Measurements from ENCODE around the gene USP10. TPM values are rescaled to one million over a fixed set of nuclear protein-coding genes. Genes with fewer than 3 reads are reported as not detected.

The USP10 gene
- 46.5 TPM for total RNA-seq

- DNase-seq = peak; percentile 67
Observed at GRCh38 chr16:84699712-84700445, at the start of gene USP10. Gene USP10, plus strand, starts transcription at chr16:84700000. Its CDS starts 91 bp downstream, at chr16:84700091.

GRCh38 chr16:84650062-84650991, 49.5 kb upstream of the USP10 start:
- DNase-seq = no peak

- DNase-seq = no peak
Observed at GRCh38 chr16:84652566-84652965, 47.2 kb upstream of the USP10 start.

- no peak for DNase-seq
Observed at GRCh38 chr16:84654238-84654637, 45.6 kb upstream of the USP10 start.

- no peak for DNase-seq
Observed at GRCh38 chr16:84654998-84655397, 44.8 kb upstream of the USP10 start.

DNA sequence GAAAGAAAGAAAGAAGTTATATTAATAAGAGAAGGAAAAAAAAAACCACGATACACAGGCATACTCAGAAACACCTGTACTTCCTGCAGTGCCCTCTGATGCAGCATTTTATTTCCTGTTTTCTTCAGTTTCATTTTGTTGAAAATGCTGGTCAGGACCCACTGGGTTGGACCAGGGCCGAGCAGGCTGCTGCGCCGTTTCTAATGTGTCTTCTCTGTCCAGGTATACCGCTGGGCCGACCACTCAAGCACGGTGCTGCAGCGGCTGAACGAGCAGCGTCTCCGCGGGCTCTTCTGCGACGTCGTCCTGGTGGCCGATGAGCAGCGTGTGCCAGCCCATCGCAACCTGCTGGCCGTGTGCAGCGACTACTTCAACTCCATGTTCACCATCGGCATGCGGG, 43.2 kb upstream of the USP10 start:
- DNase-seq = no peak

- DNase-seq = no peak
Observed at GRCh38 chr16:84657229-84657837, 42.5 kb upstream of the USP10 start.

GRCh38 chr16:84658690-84659089, 41.1 kb upstream of the USP10 start:
- DNase-seq = no peak

DNA sequence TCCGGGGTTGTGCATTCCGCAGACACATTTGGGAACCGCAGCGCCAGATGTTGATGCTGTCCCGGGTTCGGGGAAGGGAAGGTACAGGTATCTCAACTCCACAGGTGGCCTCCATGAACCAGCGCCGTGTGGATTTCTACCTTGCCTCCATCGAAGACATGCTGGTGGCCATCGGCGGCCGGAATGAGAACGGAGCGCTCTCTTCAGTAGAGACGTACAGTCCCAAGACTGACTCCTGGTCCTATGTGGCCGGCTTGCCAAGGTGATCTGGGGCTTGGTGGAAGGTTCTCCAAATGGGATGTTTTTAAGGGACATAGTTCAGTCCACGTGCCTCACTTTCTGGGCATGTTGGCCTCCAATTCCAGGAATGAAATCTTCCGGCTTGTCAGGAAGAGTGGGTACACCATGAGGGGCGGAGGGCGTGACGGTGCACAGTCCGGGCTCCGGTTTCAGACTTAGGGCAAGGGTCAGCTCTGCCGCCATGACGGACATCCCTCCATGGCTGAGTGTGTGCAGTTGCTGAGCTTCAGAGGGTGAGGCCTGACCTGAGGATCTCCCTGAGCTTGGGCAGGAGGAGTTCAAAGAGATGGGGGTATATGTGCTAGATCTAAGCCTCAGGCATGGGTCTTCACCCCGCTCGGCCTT, 40.0 kb upstream of the USP10 start:
- no peak for DNase-seq

DNA sequence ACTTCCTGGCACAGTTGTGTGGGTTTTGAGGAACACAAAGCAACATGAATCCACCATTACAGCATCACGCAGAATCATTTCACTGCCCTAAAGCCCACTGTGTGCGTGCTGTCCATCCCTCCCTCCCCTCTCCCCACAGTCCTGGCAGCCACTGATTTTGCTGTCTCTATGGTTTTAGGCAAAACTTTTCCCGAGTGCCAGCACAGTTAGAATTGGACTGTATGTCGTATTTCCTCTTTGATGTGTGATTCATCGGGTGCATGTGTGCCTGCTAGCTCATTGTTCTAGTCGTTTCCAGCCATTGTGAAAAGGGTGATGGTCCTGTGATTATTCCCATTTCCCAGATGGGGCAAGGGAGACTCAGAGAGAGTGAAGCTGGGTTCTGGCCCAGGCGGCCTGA, 38.8 kb upstream of the USP10 start:
- DNase-seq = no peak

DNA sequence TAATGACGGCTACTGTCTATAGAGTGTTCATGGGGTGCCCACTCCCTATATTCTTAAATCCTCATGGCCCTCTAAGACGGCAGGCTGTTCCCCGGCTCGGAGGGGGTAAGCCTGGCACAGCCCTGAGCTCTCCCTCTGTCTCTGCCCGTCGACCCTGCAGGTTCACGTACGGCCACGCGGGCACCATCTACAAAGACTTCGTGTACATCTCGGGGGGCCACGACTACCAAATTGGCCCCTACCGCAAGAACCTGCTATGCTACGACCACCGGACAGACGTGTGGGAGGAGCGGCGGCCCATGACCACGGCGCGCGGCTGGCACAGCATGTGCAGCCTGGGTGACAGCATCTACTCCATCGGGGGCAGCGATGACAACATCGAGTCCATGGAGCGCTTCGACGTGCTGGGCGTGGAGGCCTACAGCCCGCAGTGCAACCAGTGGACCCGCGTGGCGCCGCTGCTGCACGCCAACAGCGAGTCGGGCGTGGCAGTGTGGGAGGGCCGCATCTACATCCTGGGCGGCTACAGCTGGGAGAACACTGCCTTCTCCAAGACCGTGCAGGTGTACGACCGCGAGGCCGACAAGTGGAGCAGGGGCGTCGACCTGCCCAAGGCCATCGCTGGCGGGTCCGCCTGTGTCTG, 38.3 kb upstream of the USP10 start:
- no peak for DNase-seq

GRCh38 chr16:84662471-84662870, 37.3 kb upstream of the USP10 start:
- DNase-seq = no peak

DNA sequence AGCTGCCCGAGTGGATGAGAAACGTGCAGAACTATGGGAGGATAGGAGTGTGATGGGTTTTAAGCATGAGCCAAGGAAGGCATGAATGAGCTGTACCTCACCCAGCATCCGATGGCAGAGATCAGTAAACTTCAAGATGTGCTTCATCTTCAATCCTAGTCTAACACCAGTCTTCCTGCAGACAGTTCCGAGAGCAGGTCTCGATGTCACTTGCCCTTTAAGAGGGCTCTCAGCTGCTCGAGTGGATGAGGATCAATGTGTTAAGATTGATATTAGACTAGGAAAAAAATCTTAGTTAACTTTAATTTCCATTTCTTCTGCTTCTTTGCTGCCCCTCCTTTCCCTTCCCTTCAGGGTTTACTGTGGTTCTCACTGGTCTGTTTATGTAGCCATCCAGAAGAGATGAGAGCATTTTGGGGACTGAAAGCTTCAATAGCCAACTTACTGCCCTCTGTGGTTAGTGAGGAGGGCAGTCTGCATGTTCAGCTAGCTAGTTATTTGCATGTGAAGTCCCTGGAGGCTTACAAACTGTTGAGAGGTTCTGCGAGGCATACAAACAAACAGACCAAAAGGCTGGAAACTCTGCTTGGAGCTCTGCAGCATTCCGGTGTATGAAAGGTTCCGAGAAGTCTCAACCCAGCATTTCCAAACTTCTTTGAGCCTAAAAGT, 36.2 kb upstream of the USP10 start:
- DNase-seq = no peak

- DNase-seq = no peak
Observed at GRCh38 chr16:84665359-84665758, 34.4 kb upstream of the USP10 start.

- no peak for DNase-seq
Observed at GRCh38 chr16:84665843-84666242, 34.0 kb upstream of the USP10 start.

GRCh38 chr16:84667600-84668309, 32.0 kb upstream of the USP10 start:
- no peak for DNase-seq

DNA sequence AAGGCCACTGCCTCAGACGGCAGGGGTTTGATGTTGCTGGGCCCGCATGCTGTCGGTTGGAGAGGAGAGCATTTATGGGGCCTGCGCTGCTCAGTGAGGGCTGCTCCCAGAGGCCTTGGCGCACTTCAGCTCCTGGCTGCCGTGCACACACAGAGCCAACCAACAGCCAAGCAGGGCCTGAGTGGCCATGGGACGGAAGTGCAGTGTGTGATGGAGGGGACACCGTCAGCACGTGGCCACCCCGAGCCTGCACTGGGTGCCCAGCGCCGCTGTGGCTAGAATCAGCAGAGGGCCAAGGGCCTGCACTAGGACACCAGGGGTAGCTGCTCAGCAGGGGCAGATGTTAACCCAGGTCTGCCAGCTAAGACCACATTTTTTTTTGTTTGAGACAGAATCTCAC, 29.7 kb upstream of the USP10 start:
- DNase-seq = no peak

- DNase-seq = peak; percentile 23
Observed at GRCh38 chr16:84672276-84673202, 27.3 kb upstream of the USP10 start.

DNA sequence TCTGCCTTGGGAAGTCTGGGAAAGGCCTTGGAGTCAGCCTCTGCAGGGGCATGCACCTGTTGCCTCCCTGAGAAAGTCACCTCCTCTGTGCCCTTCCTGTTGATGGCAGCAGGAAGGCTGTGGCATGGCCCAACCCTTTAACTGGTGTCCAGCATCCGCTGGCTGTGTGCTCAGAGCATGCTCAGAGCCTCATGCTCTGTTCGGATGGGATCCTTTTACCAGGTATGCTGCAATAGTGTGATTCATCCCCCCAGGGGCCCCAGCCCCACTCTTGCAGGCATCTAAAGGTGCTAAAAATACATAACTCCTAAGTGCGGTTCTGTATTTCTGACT, 26.6 kb upstream of the USP10 start:
- DNase-seq = no peak

DNA sequence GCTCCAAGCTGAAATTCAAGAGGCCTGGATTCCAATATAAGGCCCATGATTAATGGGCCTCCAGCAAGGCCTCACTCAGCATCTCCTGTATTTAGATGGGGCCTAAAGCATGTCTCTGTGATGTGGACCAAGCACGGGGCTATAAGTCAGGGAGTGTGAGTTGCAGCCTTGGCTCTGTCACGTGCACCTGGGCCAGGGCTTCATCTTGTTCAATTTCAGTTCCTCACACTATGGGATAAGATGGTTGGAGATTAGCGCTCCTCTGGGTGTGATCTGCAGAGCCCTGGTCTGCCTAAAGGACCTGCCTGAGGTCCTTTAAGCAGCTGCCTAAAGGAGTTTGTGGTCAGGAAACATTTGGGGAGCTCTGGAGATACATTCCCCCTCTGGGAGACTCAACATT, 26.2 kb upstream of the USP10 start:
- no peak for DNase-seq
